Measurements from ENCODE around the gene ABCA13.

DNA sequence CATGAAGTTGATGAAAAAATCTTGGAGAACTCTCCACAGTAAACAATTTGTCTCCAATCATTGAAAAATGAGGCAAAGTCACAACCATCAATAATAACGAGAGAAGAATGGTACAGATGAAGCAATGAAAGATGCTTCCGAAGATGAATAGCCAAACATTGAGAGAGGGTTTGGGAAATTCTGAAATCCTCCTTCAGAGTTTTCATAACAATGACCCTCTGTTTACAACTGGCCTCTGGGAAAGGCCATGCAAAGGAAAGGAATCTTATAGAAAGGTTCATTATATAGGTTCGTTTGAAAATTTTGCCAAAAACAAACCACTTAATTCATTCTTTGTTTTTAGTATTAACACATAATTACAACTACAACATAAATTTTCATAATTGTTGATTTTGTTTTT lies 166.5 kb downstream of the ABCA13 start:
- TF ChIP-seq EP300 (IDR thresholded peaks at IDR 0.05; ENCODE audit: borderline replicate concordance) (no peak), CREB1 (IDR thresholded peaks at IDR 0.05; ENCODE audit: low read depth) (no peak), FOXM1 (IDR thresholded peaks at IDR 0.05; ENCODE audit: borderline replicate concordance, low read depth) (no peak), ZBTB7A (IDR thresholded peaks at IDR 0.05; ENCODE audit: low read depth) (no peak), YY1 (IDR thresholded peaks at IDR 0.05; ENCODE audit: low read depth) (no peak), NFIC (IDR thresholded peaks at IDR 0.05) (no peak), TAF1 (IDR thresholded peaks at IDR 0.05; ENCODE audit: low read depth) (no peak), RAD21 (IDR thresholded peaks at IDR 0.05; ENCODE audit: low read depth) (no peak), TCF12 (IDR thresholded peaks at IDR 0.05; ENCODE audit: low read depth) (no peak)
- TF ChIP-seq, protein P1, sequence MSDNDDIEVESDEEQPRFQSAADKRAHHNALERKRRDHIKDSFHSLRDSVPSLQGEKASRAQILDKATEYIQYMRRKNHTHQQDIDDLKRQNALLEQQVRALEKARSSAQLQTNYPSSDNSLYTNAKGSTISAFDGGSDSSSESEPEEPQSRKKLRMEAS (IDR thresholded peaks at IDR 0.05), result no peak

Measured in Ishikawa (cell line).